Esophagus mucosa (tissue), 1 donor: ENCODE measurements around the gene IPMK. TPM values are rescaled to one million over a fixed set of nuclear protein-coding genes. Genes with fewer than 3 reads are reported as not detected.
"Not testable (repeated sequence)": the region's sequence is repeated elsewhere in the genome, so short reads cannot be mapped to it uniquely, and the experiment has no call there.

Experiments used
- ATAC-seq: fragments of 200-7000 bp; cut with Tn5 transposase; one replicate; pipeline ENCODE4 v1.9.1; 2020
- total RNA-seq: library from RNA; stranded (reverse); gene quantifications from one replicate; pipeline ENCODE4 v1.2.4, GENCODE V29; 2023
- donor health status: DM: yes; HTN: yes; CAD: no.

Gene IPMK
- total RNA-seq, 1 donor from 2014 or later, result 5.9 TPM

- peak; percentile 10 for ATAC-seq
These were observed 625 bp downstream of the IPMK start for GRCh38 chr10:58266826-58267712.

GRCh38 chr10:58266003-58266825 is 1.5 kb downstream of the IPMK start:
- no peak for ATAC-seq

- ATAC-seq, result no peak
These were observed 2.4 kb downstream of the IPMK start for GRCh38 chr10:58265249-58265648.

GRCh38 chr10:58264780-58265179 is 2.9 kb downstream of the IPMK start:
- ATAC-seq, result no peak

GRCh38 chr10:58262766-58263165 is 4.9 kb downstream of the IPMK start:
- ATAC-seq, result no peak

GRCh38 chr10:58260334-58260733 is 7.4 kb downstream of the IPMK start:
- no peak for ATAC-seq

- ATAC-seq, result no peak
These were observed 8.6 kb downstream of the IPMK start for GRCh38 chr10:58258977-58259692.

- not testable (repeated sequence) for ATAC-seq
These were observed 11.5 kb downstream of the IPMK start for GRCh38 chr10:58256013-58256780.

GRCh38 chr10:58254644-58255043 is 13.1 kb downstream of the IPMK start:
- ATAC-seq, result peak; percentile 70

GRCh38 chr10:58253184-58253583 is 14.5 kb downstream of the IPMK start:
- peak; percentile 91 for ATAC-seq

- not testable (repeated sequence) for ATAC-seq
These were observed 23.0 kb downstream of the IPMK start for GRCh38 chr10:58244666-58245065.

- ATAC-seq, result not testable (repeated sequence)
These were observed 23.5 kb downstream of the IPMK start for GRCh38 chr10:58244242-58244641.

GRCh38 chr10:58243801-58244200 is 23.9 kb downstream of the IPMK start:
- not testable (repeated sequence) for ATAC-seq

- ATAC-seq, result no peak
These were observed 24.4 kb downstream of the IPMK start for GRCh38 chr10:58243269-58243668.

GRCh38 chr10:58241346-58241745 is 26.3 kb downstream of the IPMK start:
- ATAC-seq, result no peak

GRCh38 chr10:58240531-58240930 is 27.2 kb downstream of the IPMK start:
- no peak for ATAC-seq

GRCh38 chr10:58239561-58240169 is 28.0 kb downstream of the IPMK start:
- no peak for ATAC-seq

GRCh38 chr10:58237014-58237834 is 30.5 kb downstream of the IPMK start:
- no peak for ATAC-seq

GRCh38 chr10:58229856-58230255 is 37.8 kb downstream of the IPMK start:
- not testable (repeated sequence) for ATAC-seq

GRCh38 chr10:58225654-58226053 is 42.0 kb downstream of the IPMK start:
- ATAC-seq, result no peak
